ENCODE measurements around the gene AVPR2.

- TF ChIP-seq CTCF (IDR thresholded peaks at IDR 0.05) (no peak), POLR2A (IDR thresholded peaks at IDR 0.05) (no peak)
Observed at GRCh38 chrX:153941336-153942252, 37.1 kb downstream of the AVPR2 start.
